ENCODE data around the gene HELZ.

The HELZ gene

GRCh38 chr17:67090341-67090740, 154.7 kb downstream of the HELZ start:
- DNase-seq (ENCODE audit: low read depth in 1 of 2, low spot score in 1 of 2) = no peak

- DNase-seq (ENCODE audit: low read depth in 1 of 2, low spot score in 1 of 2) = no peak
These were observed 156.4 kb downstream of the HELZ start for GRCh38 chr17:67088639-67089038.

DNA sequence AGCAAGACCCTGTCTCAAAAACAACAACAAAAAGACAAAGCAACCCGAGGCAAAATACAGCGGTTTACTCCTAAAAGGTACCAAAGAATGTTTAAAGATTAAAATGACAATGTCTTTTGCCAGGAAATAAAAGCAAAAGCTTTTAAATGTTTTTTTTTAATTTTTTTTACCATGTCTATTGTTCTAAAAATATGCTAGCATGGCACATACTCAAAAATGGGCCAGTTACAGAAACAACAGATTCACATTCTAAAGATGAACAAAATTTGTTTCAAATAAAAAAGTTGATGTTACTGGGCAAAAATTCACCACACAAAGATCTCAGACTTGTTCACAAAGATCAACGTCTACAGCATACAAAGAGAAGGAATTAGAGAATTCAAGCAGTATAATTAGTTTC, 159.6 kb downstream of the HELZ start:
- no peak for DNase-seq (ENCODE audit: low read depth in 1 of 2, low spot score in 1 of 2)

DNA sequence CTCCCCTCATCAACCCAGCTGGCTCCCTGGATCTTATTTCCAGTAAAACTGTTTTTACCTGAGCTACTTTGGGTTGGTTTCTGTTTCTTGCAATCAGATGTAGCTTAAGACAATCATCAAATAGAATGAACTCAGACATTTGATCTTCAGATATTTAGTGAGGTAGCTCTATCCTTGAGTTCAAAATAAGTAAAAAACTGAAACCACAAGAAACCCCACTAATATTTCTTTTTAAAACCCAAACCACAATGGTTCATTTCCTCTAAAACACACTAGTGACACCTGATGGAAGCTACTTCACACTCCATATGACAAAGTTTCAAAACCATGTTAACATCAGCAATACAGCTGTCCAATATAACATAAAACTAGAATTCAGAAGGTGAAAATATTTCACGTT, 162.9 kb downstream of the HELZ start:
- DNase-seq (ENCODE audit: low read depth in 1 of 2, low spot score in 1 of 2) = no peak

GRCh38 chr17:67080804-67081203, 164.2 kb downstream of the HELZ start:
- DNase-seq (ENCODE audit: low read depth in 1 of 2, low spot score in 1 of 2) = no peak

- DNase-seq (ENCODE audit: low read depth in 1 of 2, low spot score in 1 of 2) = no peak
These were observed 165.5 kb downstream of the HELZ start for GRCh38 chr17:67079491-67079890.

- DNase-seq (ENCODE audit: low read depth in 1 of 2, low spot score in 1 of 2) = no peak
These were observed 166.7 kb downstream of the HELZ start for GRCh38 chr17:67078292-67078691.

- no peak for DNase-seq (ENCODE audit: low read depth in 1 of 2, low spot score in 1 of 2)
These were observed 168.7 kb downstream of the HELZ start for GRCh38 chr17:67076290-67076689.

- no peak for DNase-seq (ENCODE audit: low read depth in 1 of 2, low spot score in 1 of 2)
These were observed 170.2 kb downstream of the HELZ start for GRCh38 chr17:67074781-67075180.

DNA sequence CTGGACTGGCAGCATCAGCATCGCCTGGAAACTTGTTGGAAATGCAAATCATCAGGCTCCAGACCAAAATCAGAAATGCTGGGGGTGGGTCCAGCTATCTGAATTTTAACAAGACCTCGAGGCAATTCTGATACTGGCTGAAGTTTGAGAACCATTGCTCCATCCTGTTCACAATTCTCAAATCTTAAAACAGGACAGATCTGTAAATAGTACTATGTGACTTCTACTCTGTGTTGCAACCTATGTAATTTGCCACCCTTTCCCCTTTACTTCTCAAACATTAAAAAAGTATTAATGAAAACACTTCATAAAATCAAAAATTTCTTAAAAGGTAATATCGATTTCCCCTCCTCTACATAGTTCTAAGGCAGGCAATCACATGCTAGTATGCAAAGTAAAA, 172.1 kb downstream of the HELZ start:
- no peak for DNase-seq (ENCODE audit: low read depth in 1 of 2, low spot score in 1 of 2)

GRCh38 chr17:67071595-67071994, 173.4 kb downstream of the HELZ start:
- DNase-seq (ENCODE audit: low read depth in 1 of 2, low spot score in 1 of 2) = no peak

GRCh38 chr17:67069603-67070136, 175.3 kb downstream of the HELZ start:
- DNase-seq (ENCODE audit: low read depth in 1 of 2, low spot score in 1 of 2) = no peak

- DNase-seq (ENCODE audit: low read depth in 1 of 2, low spot score in 1 of 2) = no peak
These were observed 176.0 kb downstream of the HELZ start for GRCh38 chr17:67068999-67069398.

DNA sequence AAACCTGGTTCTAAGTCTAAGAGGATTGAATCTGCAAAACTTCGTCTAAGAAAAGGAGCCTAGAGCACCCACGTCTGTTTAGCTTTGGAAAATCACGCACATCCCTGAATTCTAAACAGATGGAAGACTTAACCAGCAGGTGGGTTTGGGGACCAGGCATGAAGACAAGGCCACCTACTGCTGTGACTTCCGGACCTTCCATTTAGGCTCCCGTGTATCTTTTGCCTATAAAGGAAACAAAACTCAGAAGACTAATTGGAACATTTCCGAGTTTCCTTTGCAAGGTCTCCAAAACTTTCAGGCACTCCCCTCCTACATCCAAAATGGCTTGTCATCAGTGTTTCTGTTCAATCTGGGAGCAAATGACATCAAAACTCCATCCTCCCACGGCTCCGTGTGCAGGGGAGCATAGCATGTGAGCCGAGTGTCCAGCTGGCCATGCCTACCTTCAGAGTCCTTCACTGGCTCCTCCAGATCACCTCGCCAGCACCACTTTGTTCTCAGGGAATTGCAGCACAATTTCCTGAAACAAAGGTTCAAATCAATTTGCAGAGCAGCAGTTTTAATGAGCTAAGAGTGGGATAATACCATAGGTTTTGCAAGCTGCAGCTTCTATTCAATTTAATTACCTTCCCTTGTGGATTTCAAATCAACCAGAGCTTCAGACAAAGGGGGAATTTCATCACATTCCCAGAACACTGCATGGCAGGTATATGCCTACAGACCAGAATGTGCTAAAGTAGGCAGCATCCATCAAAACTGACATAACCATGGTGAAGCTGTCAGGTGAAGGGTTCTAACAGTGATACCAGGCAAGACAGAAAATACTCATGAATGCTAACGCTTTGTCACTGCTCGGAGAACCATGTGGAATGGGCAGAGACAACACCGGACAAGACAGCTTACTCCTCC, 177.2 kb downstream of the HELZ start:
- no peak for DNase-seq (ENCODE audit: low read depth in 1 of 2, low spot score in 1 of 2)

GRCh38 chr17:67066717-67067116, 178.3 kb downstream of the HELZ start:
- no peak for DNase-seq (ENCODE audit: low read depth in 1 of 2, low spot score in 1 of 2)

DNA sequence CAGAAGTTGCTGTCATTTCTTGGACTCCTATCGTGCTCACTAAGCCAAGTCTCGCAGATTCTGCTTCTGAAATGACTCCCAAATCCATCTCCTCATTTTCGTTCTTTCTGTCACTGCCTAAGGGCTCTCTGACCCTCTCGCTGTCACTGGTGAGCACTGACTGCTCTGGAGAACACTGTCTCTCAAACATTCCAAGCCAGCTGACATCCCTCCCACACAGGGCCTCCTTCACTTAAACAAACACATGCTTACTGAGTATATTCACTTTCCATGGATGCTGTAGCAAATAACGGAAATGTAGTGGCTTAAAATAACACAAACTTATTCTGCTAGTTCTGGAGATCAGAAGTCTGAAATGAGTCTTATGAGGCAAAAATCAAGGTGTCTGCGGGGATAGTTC, 181.9 kb downstream of the HELZ start:
- no peak for DNase-seq (ENCODE audit: low read depth in 1 of 2, low spot score in 1 of 2)

GRCh38 chr17:67059372-67059771, 185.6 kb downstream of the HELZ start:
- DNase-seq (ENCODE audit: low read depth in 1 of 2, low spot score in 1 of 2) = no peak

GRCh38 chr17:67058036-67058435, 187.0 kb downstream of the HELZ start:
- no peak for DNase-seq (ENCODE audit: low read depth in 1 of 2, low spot score in 1 of 2)

- no peak for DNase-seq (ENCODE audit: low read depth in 1 of 2, low spot score in 1 of 2)
These were observed 188.1 kb downstream of the HELZ start for GRCh38 chr17:67056746-67057490.

- DNase-seq (ENCODE audit: low read depth in 1 of 2, low spot score in 1 of 2) = no peak
These were observed 188.9 kb downstream of the HELZ start for GRCh38 chr17:67055811-67056745.

DNA sequence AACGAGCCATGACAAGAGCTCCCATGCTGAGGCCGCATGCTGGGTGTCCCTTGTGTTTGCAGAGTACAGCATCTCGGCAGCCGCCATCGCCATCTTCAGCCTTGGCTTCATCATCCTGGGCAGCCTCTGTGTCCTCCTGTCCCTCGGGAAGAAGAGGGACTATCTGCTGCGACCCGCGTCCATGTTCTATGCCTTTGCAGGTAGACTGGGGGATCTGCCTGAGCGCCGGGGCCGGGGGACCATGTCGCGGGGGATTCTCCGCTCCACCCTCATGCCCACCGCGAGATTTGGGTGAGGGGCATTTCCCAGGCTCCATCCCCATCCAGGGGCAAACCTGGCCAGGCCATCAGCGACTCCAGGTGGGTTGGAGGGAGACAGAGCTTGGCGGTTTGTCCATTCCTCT, 190.0 kb downstream of the HELZ start:
- no peak for DNase-seq (ENCODE audit: low read depth in 1 of 2, low spot score in 1 of 2)

Data from stimulated activated CD4-positive, alpha-beta T cell treated with anti-CD3 and anti-CD28 coated beads, Interleukin-15, amount 100 ng/mL, for 1 hour (primary cell).